GM18526 (cell line): Measurements from ENCODE around the gene PTDSS2.

Source experiments
- POLR2A ChIP-seq: IDR thresholded peaks from 3 replicates; pipeline ENCODE4 v1.6.1; 2011; ENCODE audit not compliant: insufficient read length; ENCODE audit errors: extremely low read depth

PTDSS2 gene

GRCh38 chr11:449889-450808 lies at the start of gene PTDSS2:
Gene PTDSS2 (plus strand): TSS chr11:450279. CDS start chr11:450456, 177 bp downstream.
- TF ChIP-seq POLR2A: peak; percentile 60

- TF ChIP-seq POLR2A: no peak
These were observed 46.9 kb upstream of the PTDSS2 start for GRCh38 chr11:403021-403760.

- TF ChIP-seq POLR2A: no peak
These were observed 46.2 kb upstream of the PTDSS2 start for GRCh38 chr11:403761-404431.

GRCh38 chr11:404551-405264 lies 45.4 kb upstream of the PTDSS2 start:
- no peak for TF ChIP-seq POLR2A

- TF ChIP-seq POLR2A: no peak
These were observed 44.6 kb upstream of the PTDSS2 start for GRCh38 chr11:405323-405953.

GRCh38 chr11:405954-406795 lies 43.9 kb upstream of the PTDSS2 start:
- no peak for TF ChIP-seq POLR2A

GRCh38 chr11:406796-407650 lies 43.1 kb upstream of the PTDSS2 start:
- TF ChIP-seq POLR2A: no peak

- TF ChIP-seq POLR2A: no peak
These were observed 42.4 kb upstream of the PTDSS2 start for GRCh38 chr11:407651-408123.

GRCh38 chr11:408154-409007 lies 41.7 kb upstream of the PTDSS2 start:
- TF ChIP-seq POLR2A: no peak

GRCh38 chr11:409008-409599 lies 41.0 kb upstream of the PTDSS2 start:
- no peak for TF ChIP-seq POLR2A
